ENCODE data around the gene SLC25A5.
"Not testable (repeated sequence)": the region's sequence is repeated elsewhere in the genome, so short reads cannot be mapped to it uniquely, and the experiment has no call there.

Gene SLC25A5

GRCh38 chrX:119467842-119468550, at the start of gene SLC25A5:
TSS of gene SLC25A5 (plus strand) at chrX:119468444. CDS start at chrX:119468516, 72 bp downstream.
- peak; percentile 89 for DNase-seq

GRCh38 chrX:119419146-119419545, 49.1 kb upstream of the SLC25A5 start:
- DNase-seq, result no peak

- no peak for DNase-seq
Measured at GRCh38 chrX:119419898-119420297, 48.3 kb upstream of the SLC25A5 start.

GRCh38 chrX:119421016-119421705, 47.1 kb upstream of the SLC25A5 start:
- no peak for DNase-seq

- DNase-seq, result no peak
Measured at GRCh38 chrX:119423631-119424030, 44.6 kb upstream of the SLC25A5 start.

GRCh38 chrX:119424999-119425398, 43.2 kb upstream of the SLC25A5 start:
- DNase-seq, result no peak

- DNase-seq, result peak; percentile 68
Measured at GRCh38 chrX:119427024-119427794, 41.0 kb upstream of the SLC25A5 start.

- DNase-seq, result no peak
Measured at GRCh38 chrX:119427795-119428185, 40.5 kb upstream of the SLC25A5 start.

GRCh38 chrX:119429471-119429870, 38.8 kb upstream of the SLC25A5 start:
- no peak for DNase-seq

GRCh38 chrX:119441295-119441694, 26.9 kb upstream of the SLC25A5 start:
- DNase-seq, result not testable (repeated sequence)

GRCh38 chrX:119442286-119442685, 26.0 kb upstream of the SLC25A5 start:
- DNase-seq, result no peak

GRCh38 chrX:119453202-119453601, 15.0 kb upstream of the SLC25A5 start:
- no peak for DNase-seq

- DNase-seq, result no peak
Measured at GRCh38 chrX:119455264-119455663, 13.0 kb upstream of the SLC25A5 start.

GRCh38 chrX:119459181-119459580, 9.1 kb upstream of the SLC25A5 start:
- no peak for DNase-seq

GRCh38 chrX:119465555-119465954, 2.7 kb upstream of the SLC25A5 start:
- no peak for DNase-seq

- DNase-seq, result no peak
Measured at GRCh38 chrX:119466970-119467369, 1.3 kb upstream of the SLC25A5 start.

GRCh38 chrX:119467433-119467832, 811 bp upstream of the SLC25A5 start:
- no peak for DNase-seq

- DNase-seq, result peak; percentile 87
Measured at GRCh38 chrX:119468551-119469312, 488 bp downstream of the SLC25A5 start.

GRCh38 chrX:119469313-119469635, 1.0 kb downstream of the SLC25A5 start:
- DNase-seq, result no peak

GRCh38 chrX:119474615-119475388, 6.6 kb downstream of the SLC25A5 start:
- DNase-seq, result no peak

GRCh38 chrX:119475389-119476101, 7.3 kb downstream of the SLC25A5 start:
- no peak for DNase-seq

- DNase-seq, result no peak
Measured at GRCh38 chrX:119477812-119478232, 9.6 kb downstream of the SLC25A5 start.

Measured in hematopoietic multipotent progenitor cell treated with erythropoietin and hydrocortisone succinate and interleukin-3 and kit ligand, for 6 days (in vitro differentiated cells).